IMR-90 (cell line): ENCODE measurements around the gene SLC22A12. TPM values are rescaled to one million over a fixed set of nuclear protein-coding genes. Genes with fewer than 3 reads are reported as not detected.

Experiments
- ATAC-seq: fragments of 200-7000 bp; cut with Tn5 transposase; 2 replicates; pipeline ENCODE4 v1.9.1; 2020; ENCODE audit warnings: low read depth, mild to moderate bottlenecking, moderate library complexity
- BruUV-seq: library from RNA; stranded (reverse); fragments of 400-500 nt; replicated peaks from 2 replicates; lab custom pipeline; 2021; lab: Mats Ljungman, UMichigan
- CTCF ChIA-PET: fragments of 300-600 bp; formaldehyde crosslinking; extraction: SDS; loops from one replicate; lab custom pipeline; 2021; ENCODE audit warnings: antibody characterized with exemption; lab: Yijun Ruan, JAX
- POLR2A ChIA-PET: fragments of 300-600 bp; sonication (Branson Sonifier 250); formaldehyde crosslinking; loops from one replicate; lab custom pipeline; 2022; ENCODE audit warnings: antibody characterized with exemption; ENCODE audit not compliant: unreplicated experiment; lab: Charles Lee
- DNase-seq: peaks from one replicate; pipeline ENCODE4 v3.0.0; 2013
- H2AFZ ChIP-seq: replicated peaks from 2 replicates; pipeline ENCODE3; 2013; ENCODE audit warnings: low read length, mild to moderate bottlenecking; ENCODE audit not compliant: poor library complexity
- H2AK5ac ChIP-seq: 2 replicates; pipeline ENCODE4 v1.6.1; 2013; ENCODE audit warnings: low read depth, low read length, inconsistent platforms
- H2AK9ac ChIP-seq: replicated peaks from 2 replicates; pipeline ENCODE3; 2013; ENCODE audit warnings: mild to moderate bottlenecking, low read depth, low read length, moderate library complexity; ENCODE audit not compliant: poor library complexity
- H2BK120ac ChIP-seq: 2 replicates; pipeline ENCODE4 v1.6.1; 2013; ENCODE audit warnings: low read depth, low read length, inconsistent platforms
- H2BK15ac ChIP-seq: 3 replicates; pipeline ENCODE4 v1.6.1; 2013; ENCODE audit warnings: low read depth, low read length, inconsistent platforms
- H2BK20ac ChIP-seq: 2 replicates; pipeline ENCODE4 v1.6.1; 2013; ENCODE audit warnings: low read depth, mild to moderate bottlenecking, inconsistent platforms, low read length, moderate library complexity
- H2BK5ac ChIP-seq: 2 replicates; pipeline ENCODE4 v1.6.1; 2013; ENCODE audit warnings: mild to moderate bottlenecking, low read depth, low read length, inconsistent platforms; ENCODE audit not compliant: poor library complexity, severe bottlenecking
- H3K14ac ChIP-seq: replicated peaks from 2 replicates; pipeline ENCODE4 v1.6.1; 2013; ENCODE audit warnings: low read depth, low read length, inconsistent platforms
- H3K18ac ChIP-seq: 2 replicates; pipeline ENCODE4 v1.6.1; 2013; ENCODE audit warnings: low read depth, low read length, control low read depth
- H3K23ac ChIP-seq: 2 replicates; pipeline ENCODE4 v1.6.1; 2013; ENCODE audit warnings: low read depth, low read length, inconsistent platforms
- H3K27ac ChIP-seq: 2 replicates; pipeline ENCODE4 v1.5.1; 2013; ENCODE audit warnings: mild to moderate bottlenecking, control low read depth, low read length; ENCODE audit not compliant: insufficient read depth
- H3K27me3 ChIP-seq: 2 replicates; pipeline ENCODE4 v1.6.1; 2013; ENCODE audit warnings: low read length; ENCODE audit not compliant: control insufficient read depth, insufficient read depth
- H3K36me3 ChIP-seq: 2 replicates; pipeline ENCODE4 v1.6.1; 2013; ENCODE audit warnings: low read length, mixed read lengths; ENCODE audit not compliant: control insufficient read depth, insufficient read depth
- H3K4ac ChIP-seq: 2 replicates; pipeline ENCODE4 v1.6.1; 2013; ENCODE audit warnings: low read depth, low read length, inconsistent platforms
- H3K4me1 ChIP-seq: 2 replicates; pipeline ENCODE4 v1.6.1; 2013; ENCODE audit warnings: low read length, mixed read lengths; ENCODE audit not compliant: control insufficient read depth, insufficient read depth
- H3K4me2 ChIP-seq: 2 replicates; pipeline ENCODE4 v1.6.1; 2013; ENCODE audit warnings: low read depth, mild to moderate bottlenecking, control low read depth, low read length, moderate library complexity
- H3K4me3 ChIP-seq: 2 replicates; pipeline ENCODE4 v1.5.1; 2013; ENCODE audit warnings: low read depth, mild to moderate bottlenecking, control low read depth, low read length, moderate library complexity; ENCODE audit not compliant: insufficient read depth
- H3K56ac ChIP-seq: 2 replicates; pipeline ENCODE4 v1.6.1; 2013; ENCODE audit warnings: low read length, inconsistent platforms; ENCODE audit not compliant: insufficient read depth; ENCODE audit errors: extremely low read depth
- H3K79me1 ChIP-seq, 2 experiments: 2 replicates each; pipeline ENCODE4 v1.6.1; 2013; ENCODE audit warnings: low read length in 2 of 2, inconsistent platforms in 1 of 2, low read depth in 1 of 2
- H3K9ac ChIP-seq: 2 replicates; pipeline ENCODE4 v1.6.1; 2013; ENCODE audit warnings: low read depth, low read length, control low read depth
- H3K9me1 ChIP-seq: 2 replicates; pipeline ENCODE4 v1.6.1; 2013; ENCODE audit warnings: low read length, inconsistent platforms; ENCODE audit not compliant: insufficient read depth
- H3K9me3 ChIP-seq: 2 replicates; pipeline ENCODE4 v1.6.1; 2013; ENCODE audit warnings: low read length; ENCODE audit not compliant: control insufficient read depth, insufficient read depth
- H4K20me1 ChIP-seq: 2 replicates; pipeline ENCODE4 v1.6.1; 2013; ENCODE audit warnings: low read length, inconsistent platforms; ENCODE audit not compliant: insufficient read depth
- H4K5ac ChIP-seq: 2 replicates; pipeline ENCODE4 v1.6.1; 2013; ENCODE audit warnings: mild to moderate bottlenecking, low read depth, low read length, control low read depth
- H4K8ac ChIP-seq, 2 experiments: 2 replicates each; pipeline ENCODE4 v1.6.1; 2013; ENCODE audit warnings: low read depth in 2 of 2, low read length in 2 of 2, control low read depth in 1 of 2, inconsistent platforms in 1 of 2
- H4K91ac ChIP-seq: 2 replicates; pipeline ENCODE4 v1.6.1; 2013; ENCODE audit warnings: low read depth, low read length, inconsistent platforms; ENCODE audit not compliant: insufficient read depth
- MAZ ChIP-seq: IDR thresholded peaks from 2 replicates; pipeline ENCODE4 v1.6.1; 2012; ENCODE audit warnings: low read depth, mild to moderate bottlenecking, low read length, improper control_type of control experiment, moderate library complexity, borderline replicate concordance
- MXI1 ChIP-seq: IDR thresholded peaks from 2 replicates; pipeline ENCODE4 v1.6.1; 2012; ENCODE audit warnings: low read depth, mild to moderate bottlenecking, low read length, moderate library complexity, borderline replicate concordance
- POLR2A ChIP-seq: IDR thresholded peaks from 2 replicates; pipeline ENCODE4 v1.6.1; 2012; ENCODE audit warnings: mild to moderate bottlenecking, low read depth, low read length
- RCOR1 ChIP-seq: IDR thresholded peaks from 2 replicates; pipeline ENCODE4 v1.6.1; 2012; ENCODE audit warnings: mild to moderate bottlenecking, low read length, improper control_type of control experiment; ENCODE audit not compliant: insufficient replicate concordance
- WGBS, 2 experiments: methylation state at CpG; one replicate each; pipeline versions ENCODE4 v1.1.5 to v1.1.7; 2013; ENCODE audit warnings: missing lambda C conversion rate in 2 of 2; ENCODE audit not compliant: insufficient read length in 1 of 2; ENCODE audit errors: extremely low coverage in 2 of 2; 5-methylcytosine and 5-hydroxymethylcytosine counted together
- dilution Hi-C: fragments of 300-500 bp; cut with HindIII; formaldehyde crosslinking; loops from one replicate; pipeline ENCODE4 v1.14.3; 2018; ENCODE audit warnings: low sequenced_read_pairs; ENCODE audit not compliant: unreplicated experiment
- in situ Hi-C: fragments of 300-500 bp; cut with MboI; formaldehyde crosslinking; loops from 3 replicates; pipeline ENCODE4 v1.14.3; 2019; ENCODE audit warnings: low sequenced_read_pairs, inconsistent platforms, mixed read lengths
- intact Hi-C: fragments of 100-400 bp; cut with micrococcal nuclease; formaldehyde crosslinking; loops from 2 replicates; pipeline ENCODE4 v1.10.0; 2022
- polyA plus RNA-seq, 3 experiments: library from polyadenylated mRNA; depleted of rRNA; stranded (reverse); fragments of >200 nt; gene quantifications; 2 replicates each; pipeline ENCODE4 v1.2.3, GENCODE V29; 2012; ENCODE audit warnings: low replicate concordance in 1 of 3
- total RNA-seq: library from RNA; depleted of rRNA; stranded (reverse); fragments of >200 nt; gene quantifications from 2 replicates; pipeline ENCODE4 v1.2.3, GENCODE V29; 2012
- TF ChIP-seq, protein P1 (sequence below): conservative IDR thresholded peaks from 2 replicates; pipeline ENCODE4 v1.5.1; 2012; ENCODE audit warnings: mild to moderate bottlenecking, low read depth, low read length, improper control_type of control experiment
- TF ChIP-seq, protein P2 (sequence below): fragments of 150-350 bp; IDR thresholded peaks from 2 replicates; pipeline ENCODE4 v1.6.1; 2016; ENCODE audit warnings: low read depth, mild to moderate bottlenecking, low read length, moderate library complexity, borderline replicate concordance

SLC22A12 gene
- total and polyA plus RNA-seq, 2 of the 4 experiments (the other 2 are of a cell fraction), result not detected

DNA sequence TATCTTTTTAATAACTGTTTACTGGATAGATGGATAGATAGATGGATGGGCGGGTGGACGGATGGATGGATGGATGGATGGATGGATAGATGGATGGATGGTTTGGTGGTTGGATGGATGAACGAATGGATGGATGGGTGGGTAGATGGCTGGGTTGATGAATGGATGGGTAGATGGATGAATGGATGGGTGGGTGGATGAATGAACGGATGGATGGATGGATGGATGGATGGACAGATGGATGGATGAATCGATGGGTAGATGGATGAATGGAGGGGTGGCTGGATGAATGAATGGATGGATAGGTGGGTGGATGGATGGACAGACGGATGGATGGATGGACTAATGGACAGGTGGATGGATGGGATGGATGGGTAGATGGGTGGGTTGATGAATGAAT, 13.8 kb upstream of the SLC22A12 start:
- no peak overlapping the region for H2AK9ac ChIP-seq

More for the DNA sequence above, 13.8 kb upstream of the SLC22A12 start:
- Histone ChIP-seq H2BK20ac (no peak overlapping the region), H3K79me1 (no peaks in the 10 kb centered on the region), H3K9ac (no peak overlapping the region), H2BK15ac (no peak overlapping the region), H4K20me1 (no peaks in the 10 kb centered on the region), H3K4me1 (no peaks in the 10 kb centered on the region), H3K4ac (no peak overlapping the region), H4K5ac (no peak overlapping the region), H3K4me3 (no peak overlapping the region), H3K9me1 (peaks cover 3% of the 10 kb centered on the region; the same call in 1 of the 2 replicates), H2BK120ac (no peak overlapping the region), H3K27me3 (peaks cover 33% of the 10 kb centered on the region), H3K36me3 (no peaks in the 10 kb centered on the region), H3K18ac (no peak overlapping the region), H3K23ac (no peak overlapping the region), H3K27ac (no peak overlapping the region), H2AFZ (no peak overlapping the region), H3K9me3 (no peaks in the 10 kb centered on the region), H4K91ac (no peak overlapping the region), H3K4me2 (no peak overlapping the region), H2BK5ac (peak overlapping the region; percentile 50), H4K8ac (no peak overlapping the region), H2AK5ac (no peak overlapping the region), H3K56ac (no peak overlapping the region), H3K14ac (no peak overlapping the region)
- no peak for DNase-seq
- WGBS, 2 experiments, result 52% methylated on average over 6 of the region's 6 CpGs; no CpG with 5 or more reads in 1 of the 2 experiments
- TF ChIP-seq POLR2A (no peak), MXI1 (no peak), MAZ (no peak), RCOR1 (no peak)
- TF ChIP-seq, protein P1, sequence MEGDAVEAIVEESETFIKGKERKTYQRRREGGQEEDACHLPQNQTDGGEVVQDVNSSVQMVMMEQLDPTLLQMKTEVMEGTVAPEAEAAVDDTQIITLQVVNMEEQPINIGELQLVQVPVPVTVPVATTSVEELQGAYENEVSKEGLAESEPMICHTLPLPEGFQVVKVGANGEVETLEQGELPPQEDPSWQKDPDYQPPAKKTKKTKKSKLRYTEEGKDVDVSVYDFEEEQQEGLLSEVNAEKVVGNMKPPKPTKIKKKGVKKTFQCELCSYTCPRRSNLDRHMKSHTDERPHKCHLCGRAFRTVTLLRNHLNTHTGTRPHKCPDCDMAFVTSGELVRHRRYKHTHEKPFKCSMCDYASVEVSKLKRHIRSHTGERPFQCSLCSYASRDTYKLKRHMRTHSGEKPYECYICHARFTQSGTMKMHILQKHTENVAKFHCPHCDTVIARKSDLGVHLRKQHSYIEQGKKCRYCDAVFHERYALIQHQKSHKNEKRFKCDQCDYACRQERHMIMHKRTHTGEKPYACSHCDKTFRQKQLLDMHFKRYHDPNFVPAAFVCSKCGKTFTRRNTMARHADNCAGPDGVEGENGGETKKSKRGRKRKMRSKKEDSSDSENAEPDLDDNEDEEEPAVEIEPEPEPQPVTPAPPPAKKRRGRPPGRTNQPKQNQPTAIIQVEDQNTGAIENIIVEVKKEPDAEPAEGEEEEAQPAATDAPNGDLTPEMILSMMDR, result no peak
- TF ChIP-seq, protein P2, sequence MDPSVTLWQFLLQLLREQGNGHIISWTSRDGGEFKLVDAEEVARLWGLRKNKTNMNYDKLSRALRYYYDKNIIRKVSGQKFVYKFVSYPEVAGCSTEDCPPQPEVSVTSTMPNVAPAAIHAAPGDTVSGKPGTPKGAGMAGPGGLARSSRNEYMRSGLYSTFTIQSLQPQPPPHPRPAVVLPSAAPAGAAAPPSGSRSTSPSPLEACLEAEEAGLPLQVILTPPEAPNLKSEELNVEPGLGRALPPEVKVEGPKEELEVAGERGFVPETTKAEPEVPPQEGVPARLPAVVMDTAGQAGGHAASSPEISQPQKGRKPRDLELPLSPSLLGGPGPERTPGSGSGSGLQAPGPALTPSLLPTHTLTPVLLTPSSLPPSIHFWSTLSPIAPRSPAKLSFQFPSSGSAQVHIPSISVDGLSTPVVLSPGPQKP, result no peak
- BruUV-seq, result no TSS peak
- in situ Hi-C loops (no loop called here), dilution Hi-C loops (no loop called here), intact Hi-C loops (no loop called here)
- CTCF ChIA-PET, result no interaction called here
- ATAC-seq, result no peak
- POLR2A ChIA-PET, result no interaction called here
